Activated T-helper 9 cell treated with anti-CD3 and anti-CD28 coated beads, Interleukin-2, amount 50 U/mL, for 16 hours (primary cell): ENCODE results near the gene CCL17.
A peak's percentile ranks its signal among the peaks of the same experiment; 100 is the strongest.
"Not testable (repeated sequence)": the region's sequence is repeated elsewhere in the genome, so short reads cannot be mapped to it uniquely, and the experiment has no call there.

ENCODE experiments used
- DNase-seq: peaks from one replicate; pipeline ENCODE4 v3.0.0-alpha.2; 2020; ENCODE audit warnings: low read depth

CCL17 gene

GRCh38 chr16:57432505-57432904, 27.9 kb downstream of the CCL17 start:
- DNase-seq, result no peak

DNA sequence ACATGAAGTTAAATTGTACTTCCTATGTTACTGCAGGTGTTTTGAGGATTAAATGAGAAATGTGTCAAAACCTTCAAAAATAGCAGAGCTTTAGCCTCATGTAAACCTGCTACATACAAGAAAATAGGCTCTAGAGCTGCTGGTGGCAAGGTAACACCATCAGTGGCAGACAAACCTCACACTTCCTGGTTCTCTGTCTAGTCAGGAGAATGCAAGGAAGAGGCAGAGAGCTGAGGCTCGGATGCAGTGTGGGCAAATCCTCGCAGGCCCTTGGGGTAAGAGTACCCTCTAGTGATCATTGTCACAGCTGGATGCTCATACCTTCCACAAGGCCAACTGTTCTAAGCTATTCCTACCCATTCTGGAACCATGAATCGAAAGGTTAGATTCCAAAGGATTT, 28.4 kb downstream of the CCL17 start:
- DNase-seq, result no peak

DNA sequence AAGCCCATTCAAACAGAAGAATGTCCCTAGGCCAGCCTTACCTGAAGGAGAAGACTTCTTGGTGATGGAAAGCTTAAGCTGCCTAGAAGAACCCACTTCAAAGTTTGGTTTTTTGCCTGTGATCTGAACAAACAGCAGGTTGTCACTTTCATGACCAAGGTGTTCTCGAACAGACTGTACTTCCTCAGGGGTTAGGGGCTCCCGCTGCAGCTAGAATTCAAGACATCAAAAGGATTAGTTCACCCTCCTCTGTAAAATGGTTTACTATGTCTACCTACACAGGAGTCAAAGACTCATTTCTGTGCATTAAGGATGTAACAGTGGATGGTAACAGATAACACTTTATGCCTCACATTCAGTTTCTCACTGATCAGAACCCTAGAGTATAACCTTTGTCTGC, 29.4 kb downstream of the CCL17 start:
- DNase-seq, result no peak

- no peak for DNase-seq
Observed at GRCh38 chr16:57435838-57436237, 31.3 kb downstream of the CCL17 start.

DNA sequence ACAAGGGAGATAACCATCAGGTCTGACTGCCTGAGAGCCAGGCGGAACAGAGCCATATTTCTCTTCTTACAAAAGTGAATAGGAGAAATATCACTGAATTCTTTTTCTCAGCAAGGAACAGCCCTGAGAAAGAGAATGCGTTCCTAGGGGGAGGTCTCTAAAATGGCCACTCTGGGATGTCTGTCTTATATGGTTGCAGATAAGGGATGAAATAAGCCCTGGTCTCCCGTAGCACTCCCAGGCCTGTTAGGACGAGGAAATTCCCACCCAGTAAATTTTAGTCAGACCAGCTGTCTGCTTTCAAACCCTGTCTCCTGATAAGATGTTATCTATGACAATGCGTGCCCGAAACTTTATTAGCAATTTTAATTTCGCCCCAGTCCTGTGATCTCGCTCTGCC, 35.4 kb downstream of the CCL17 start:
- DNase-seq, result not testable (repeated sequence)

DNA sequence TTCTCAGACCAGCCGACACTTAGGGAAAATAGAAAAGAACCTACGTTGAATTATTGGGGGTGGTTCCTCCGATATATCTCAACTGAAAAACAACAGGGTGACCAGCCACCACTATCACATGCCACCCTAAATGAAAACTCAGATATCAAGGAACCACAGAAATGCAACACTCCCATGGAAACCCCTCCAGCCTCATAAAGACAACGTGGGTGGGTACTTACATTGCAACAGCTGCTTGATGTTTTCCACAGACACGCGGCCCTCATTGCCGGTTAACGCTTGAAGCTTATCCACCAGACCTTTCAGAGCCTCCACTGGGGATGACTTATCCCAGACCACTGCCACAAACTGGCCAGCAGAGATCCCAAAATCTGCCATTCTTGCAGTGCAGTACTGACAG, 36.0 kb downstream of the CCL17 start:
- not testable (repeated sequence) for DNase-seq

DNA sequence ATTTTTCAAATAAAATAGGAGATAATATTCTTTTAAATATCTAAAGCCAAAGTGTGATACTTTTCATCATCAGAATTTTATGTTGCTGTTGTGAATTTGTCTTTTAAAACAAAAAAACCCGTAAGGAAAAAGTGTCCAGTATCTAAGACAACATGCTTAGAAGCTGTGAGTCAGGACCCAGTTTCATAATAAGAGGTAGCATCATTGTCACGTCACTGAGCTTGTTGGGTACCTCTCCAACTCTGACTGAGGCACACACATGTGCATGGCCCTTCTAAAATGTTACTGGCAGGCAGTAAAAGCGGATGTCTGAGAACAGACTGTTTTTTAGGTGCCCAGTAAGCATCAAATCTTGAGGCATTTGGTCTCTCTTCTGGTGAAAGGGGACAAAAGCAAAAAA, 40.1 kb downstream of the CCL17 start:
- no peak for DNase-seq

- DNase-seq, result no peak
Observed at GRCh38 chr16:57445510-57445909, 40.9 kb downstream of the CCL17 start.

DNA sequence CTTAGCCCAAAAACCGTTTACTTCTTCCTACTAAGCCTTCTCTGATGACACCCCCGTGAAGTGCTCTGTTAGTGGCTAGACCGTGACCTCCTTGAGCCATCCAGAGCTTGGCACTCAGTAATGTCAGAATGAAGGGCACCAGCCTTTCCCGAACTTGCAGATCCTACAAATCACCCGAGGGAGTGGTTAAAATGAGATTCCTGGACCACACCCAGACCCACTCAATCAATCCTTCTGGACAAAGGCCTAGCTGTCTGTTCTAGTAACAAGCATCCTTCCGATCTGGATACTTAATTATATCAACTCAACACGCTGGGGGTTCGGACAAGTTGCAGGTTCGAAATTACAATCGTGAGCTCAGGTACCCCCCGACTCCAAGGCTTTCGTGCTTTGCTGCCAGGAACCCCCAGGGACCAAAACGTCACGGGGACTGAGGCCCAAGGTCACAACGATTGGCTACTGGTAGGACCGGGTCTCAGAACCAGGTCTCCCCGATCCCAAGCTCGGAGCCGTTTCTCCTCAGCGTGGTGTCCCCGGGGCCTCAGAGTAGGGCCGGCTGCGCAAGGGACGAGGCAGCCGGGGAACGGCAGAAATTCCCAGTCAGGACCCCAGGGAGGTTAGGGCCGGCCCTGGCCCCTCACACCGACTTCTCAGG, 42.1 kb downstream of the CCL17 start:
- DNase-seq, result peak; percentile 3

DNA sequence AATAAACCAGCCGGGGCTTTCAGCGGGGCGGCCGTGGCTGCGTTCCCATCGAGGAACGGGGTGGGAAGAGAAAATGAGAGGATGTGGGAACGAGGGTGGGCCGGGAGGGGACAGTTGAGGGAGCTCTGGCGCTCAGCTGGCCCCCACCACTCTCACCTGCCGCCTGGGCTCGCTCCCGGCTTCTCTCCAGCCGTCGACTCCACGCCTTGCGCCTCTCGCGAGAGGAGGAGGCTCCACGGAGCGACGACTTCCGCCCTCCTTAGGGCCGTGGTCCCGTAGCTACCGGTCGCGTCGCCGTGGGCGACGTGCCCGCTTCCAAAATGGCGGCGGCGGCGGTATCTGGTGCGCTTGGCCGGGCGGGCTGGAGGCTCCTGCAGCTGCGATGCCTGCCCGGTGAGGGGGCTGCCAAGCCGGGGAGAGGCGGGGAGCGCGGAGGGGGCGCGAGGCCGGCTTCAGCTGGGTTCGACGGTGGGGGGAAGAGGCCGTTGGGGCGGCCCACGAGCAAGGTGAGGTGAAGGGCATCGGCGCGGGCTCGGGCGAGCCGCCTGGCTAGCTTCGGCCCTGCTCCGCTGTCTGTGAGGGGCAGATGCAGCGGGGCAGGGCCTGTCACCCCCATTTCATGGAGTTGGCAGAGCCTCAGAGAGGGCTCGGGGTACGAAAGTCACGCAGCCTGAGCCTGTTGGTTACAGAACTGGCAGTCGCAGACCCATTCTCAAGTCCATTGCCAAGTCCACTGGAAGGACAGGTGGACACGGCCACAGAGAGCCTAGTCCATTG, 42.8 kb downstream of the CCL17 start, which contains the start of the genes CIAPIN1 and COQ9:
CIAPIN1 (minus strand) TSS at position 200 of the 777 bp plus-strand sequence. CDS start 6,457 bp downstream, outside the sequence.
COQ9 (plus strand) TSS at position 294 of the 777 bp plus-strand sequence; CDS start at position 321, 27 bp downstream.
- DNase-seq, result peak; percentile 88

DNA sequence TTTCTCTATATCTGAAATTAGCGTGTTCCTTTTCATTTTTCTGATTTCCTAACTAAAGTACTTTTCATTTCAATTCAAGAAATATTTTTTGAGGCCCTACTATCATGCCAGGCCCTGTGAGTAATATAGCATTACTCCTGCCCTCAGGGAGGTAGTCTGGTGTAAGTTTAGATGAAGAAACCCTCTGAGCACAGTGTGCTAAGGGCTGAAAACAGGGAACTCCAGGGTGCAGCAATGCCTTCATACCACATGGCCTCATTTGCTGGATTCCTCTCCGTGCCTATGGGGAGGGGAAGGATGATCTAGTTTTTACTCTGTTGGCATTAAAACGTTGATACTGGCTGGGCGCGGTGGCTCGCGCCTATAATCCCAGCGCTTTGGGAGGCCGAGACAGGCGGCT, 47.5 kb downstream of the CCL17 start:
- DNase-seq, result no peak

DNA sequence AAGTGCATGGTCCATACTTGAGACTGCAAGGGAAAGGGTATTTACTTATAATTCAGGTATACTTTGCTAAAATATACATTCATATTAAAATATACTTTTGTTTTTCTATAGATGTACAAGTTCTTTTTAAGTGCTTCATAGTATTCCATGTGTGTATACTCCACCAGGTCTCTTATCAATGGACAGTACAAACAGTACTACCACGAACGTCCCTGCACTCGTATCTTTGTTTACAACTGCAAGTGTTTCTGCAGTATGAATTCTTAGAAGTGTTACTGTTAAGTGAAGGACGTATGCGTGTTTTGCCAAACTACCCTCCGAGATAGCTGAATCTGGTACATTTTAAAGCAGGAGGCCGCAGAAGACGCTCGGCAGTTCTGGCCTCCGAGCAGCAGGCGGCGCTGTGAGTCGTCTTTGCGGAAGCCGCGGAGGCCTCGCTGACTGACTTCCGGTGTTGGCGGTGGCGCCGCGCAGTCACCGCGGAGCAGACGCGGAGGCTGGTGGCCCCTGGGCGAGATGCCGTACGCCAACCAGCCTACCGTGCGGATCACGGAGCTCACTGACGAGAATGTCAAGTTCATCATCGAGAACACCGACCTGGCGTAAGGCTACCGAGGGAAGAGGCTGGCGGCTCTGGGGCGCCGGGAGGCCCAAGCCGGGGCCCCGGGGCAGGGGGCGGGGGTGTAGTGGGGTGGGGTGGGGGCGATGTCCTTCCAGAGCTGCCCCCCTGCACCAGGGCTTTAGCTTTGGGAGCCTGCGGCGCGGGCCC, 57.8 kb downstream of the CCL17 start, which contains the start of gene POLR2C:
POLR2C (plus strand) TSS at position 471 of the 769 bp plus-strand sequence; CDS start at position 517, 46 bp downstream.
- DNase-seq, result peak; percentile 89

GRCh38 chr16:57462978-57463362, 58.4 kb downstream of the CCL17 start:
- DNase-seq, result no peak

DNA sequence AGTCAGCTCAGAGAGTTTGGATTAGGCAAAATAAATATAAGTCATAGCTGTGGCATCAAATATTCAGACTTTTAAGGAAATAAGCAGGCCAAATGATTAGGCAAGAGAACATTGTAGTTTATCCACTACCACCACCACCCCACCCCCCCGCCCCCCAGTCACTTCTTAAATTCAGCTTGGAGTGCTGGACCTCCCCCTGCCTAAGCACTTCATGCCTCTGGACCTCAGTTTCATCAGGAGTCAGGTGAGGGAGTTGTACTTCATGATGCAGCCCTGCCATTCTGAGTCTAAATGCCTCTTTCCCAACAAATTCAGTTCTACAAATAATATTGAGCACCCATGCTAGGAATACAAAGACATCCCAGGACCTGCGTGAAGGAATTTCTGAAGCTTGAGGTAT, 60.0 kb downstream of the CCL17 start:
- DNase-seq, result no peak
